Activated naive CD4-positive, alpha-beta T cell treated with anti-CD3 and anti-CD28 coated beads, Interleukin-2, amount 50 U/mL, for 24 hours (primary cell): ENCODE results near the gene OVAAL.
"Not testable (repeated sequence)": the region's sequence is repeated elsewhere in the genome, so short reads cannot be mapped to it uniquely, and the experiment has no call there.

Source experiments
- H3K27ac Mint-ChIP-seq: one replicate; pipeline ENCODE4 v1.8.0; 2021; ENCODE audit warnings: mild to moderate bottlenecking, mixed read lengths
- H3K27me3 Mint-ChIP-seq: one replicate; pipeline ENCODE4 v1.8.0; 2021; ENCODE audit warnings: mixed read lengths
- H3K36me3 Mint-ChIP-seq: one replicate; pipeline ENCODE4 v1.8.0; 2021; ENCODE audit warnings: mixed read lengths
- H3K4me1 Mint-ChIP-seq: one replicate; pipeline ENCODE4 v1.8.0; 2021; ENCODE audit warnings: mixed read lengths
- H3K4me3 Mint-ChIP-seq: one replicate; pipeline ENCODE4 v1.8.0; 2021; ENCODE audit warnings: mild to moderate bottlenecking, mixed read lengths
- H3K9me3 Mint-ChIP-seq: one replicate; pipeline ENCODE4 v1.8.0; 2021; ENCODE audit warnings: mixed read lengths

OVAAL gene

DNA sequence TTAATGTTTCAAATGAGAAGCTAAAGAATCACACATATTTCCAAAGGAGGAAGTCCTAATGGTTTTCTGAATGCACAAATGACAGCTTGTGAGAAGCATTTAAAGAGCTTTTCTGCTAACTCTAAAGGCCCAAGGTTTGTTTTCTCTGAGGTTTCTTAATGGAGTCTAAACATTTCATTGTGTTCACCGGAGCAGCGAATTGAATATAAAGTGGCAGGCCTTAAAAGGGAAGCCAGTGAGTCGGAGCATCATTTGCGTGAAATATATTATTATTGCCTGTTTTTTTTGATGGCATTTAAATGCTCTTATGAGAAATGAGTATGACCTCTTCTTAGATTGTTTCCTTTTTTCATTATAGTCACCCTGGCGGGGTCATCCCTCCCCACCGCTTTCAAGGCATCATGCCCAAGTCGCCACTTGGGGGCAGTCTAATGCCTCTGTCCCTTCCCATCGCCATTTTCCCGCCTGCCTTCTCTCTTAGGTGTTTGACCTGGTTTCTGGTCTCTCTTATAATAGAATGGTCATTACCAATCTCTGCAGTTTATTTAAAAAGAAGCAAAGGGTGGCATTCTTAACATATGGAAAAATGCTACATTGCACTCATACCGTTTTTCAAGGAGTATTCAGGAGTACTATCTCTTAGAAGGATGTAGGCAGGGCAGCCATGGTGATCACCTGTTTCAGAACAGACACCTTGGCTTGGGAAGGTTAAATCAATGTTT, 25.3 kb upstream of the OVAAL start:
- Mint-ChIP-seq H3K4me3 (no peak overlapping the region), H3K36me3 (no peaks in the 10 kb centered on the region), H3K27me3 (no peaks in the 10 kb centered on the region), H3K4me1 (no peaks in the 10 kb centered on the region), H3K27ac (no peak overlapping the region), H3K9me3 (no peaks in the 10 kb centered on the region)

DNA sequence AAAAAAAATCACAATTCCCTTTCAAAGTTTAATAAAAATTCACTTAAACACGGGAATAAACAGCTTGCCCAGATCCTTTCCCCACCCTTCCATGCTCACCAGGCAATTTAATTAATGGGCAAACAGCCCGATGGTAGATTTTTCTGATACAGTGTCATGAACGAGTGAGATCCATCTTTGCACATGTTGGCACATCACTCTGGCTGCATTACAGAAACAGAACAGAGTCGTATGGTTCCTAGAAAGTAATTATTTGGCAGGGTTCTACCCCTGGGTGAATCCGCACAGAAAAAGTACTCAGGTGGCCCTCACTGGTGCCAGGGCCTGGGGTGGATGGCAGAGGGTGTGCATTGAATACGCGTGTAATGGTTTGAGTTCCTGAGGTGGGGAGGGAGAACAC, 24.6 kb upstream of the OVAAL start:
- Mint-ChIP-seq H3K27me3 (no peaks in the 10 kb centered on the region), H3K27ac (no peak overlapping the region), H3K9me3 (no peaks in the 10 kb centered on the region), H3K36me3 (no peaks in the 10 kb centered on the region), H3K4me1 (no peaks in the 10 kb centered on the region), H3K4me3 (no peak overlapping the region)

DNA sequence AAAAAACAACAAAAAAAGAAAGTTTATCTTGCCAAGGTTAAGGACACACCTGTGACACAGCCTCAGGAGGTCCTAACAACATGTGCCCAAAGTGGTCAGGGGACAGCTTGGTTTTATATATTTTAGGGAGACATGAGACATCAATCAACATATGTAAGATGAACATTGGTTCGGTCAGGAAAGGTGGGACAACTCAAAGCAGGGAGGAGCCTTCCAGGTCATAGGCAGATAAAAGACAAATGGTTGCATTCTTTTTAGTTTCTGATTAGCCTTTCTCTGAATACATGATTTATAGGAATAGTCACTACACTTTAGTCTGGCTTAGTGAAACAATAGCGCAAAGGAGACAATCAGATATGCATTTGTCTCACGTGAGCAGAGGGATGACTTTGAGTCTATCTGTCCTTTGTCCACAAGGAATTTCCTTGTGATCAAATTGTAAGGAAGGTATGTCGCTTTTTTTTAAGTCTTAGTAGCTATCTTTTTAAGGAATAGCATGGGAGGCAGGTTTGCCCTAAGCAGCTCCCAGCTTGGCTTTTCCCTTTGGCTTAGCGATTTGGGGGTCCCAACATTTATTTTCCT, 23.3 kb upstream of the OVAAL start:
- Mint-ChIP-seq H3K36me3 (no peaks in the 10 kb centered on the region), H3K4me3 (no peak overlapping the region), H3K27me3 (no peaks in the 10 kb centered on the region), H3K9me3 (no peaks in the 10 kb centered on the region), H3K4me1 (no peaks in the 10 kb centered on the region), H3K27ac (no peak overlapping the region)

DNA sequence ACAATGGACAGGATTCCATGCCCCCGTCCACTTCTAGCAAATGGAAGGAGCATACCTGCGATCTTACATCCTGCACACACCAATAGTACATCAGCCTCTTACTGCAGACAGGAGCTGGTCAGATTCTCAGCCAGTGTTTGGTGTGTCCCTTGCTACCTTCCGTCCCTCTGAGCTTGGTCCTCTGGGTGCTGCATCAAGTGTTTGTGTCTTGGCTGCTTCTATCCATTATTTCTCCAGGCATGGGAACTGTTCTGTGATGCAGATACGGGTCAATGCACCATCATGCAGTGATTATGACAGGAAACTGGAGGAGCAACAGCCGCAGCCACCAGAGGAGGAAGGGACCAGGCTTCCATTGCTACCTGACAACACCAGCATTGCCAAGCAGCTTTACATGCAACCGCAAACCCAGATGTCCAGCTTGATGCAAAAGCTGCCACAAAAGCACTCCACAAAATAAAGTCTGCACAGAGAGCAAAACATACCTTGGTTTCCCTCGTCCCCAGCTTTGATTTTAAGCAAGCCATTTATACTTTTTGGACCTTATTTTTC, 21.9 kb upstream of the OVAAL start:
- no peaks in the 10 kb centered on the region for H3K9me3 Mint-ChIP-seq
- no peak overlapping the region for H3K27ac Mint-ChIP-seq
- no peaks in the 10 kb centered on the region for H3K27me3 Mint-ChIP-seq
- no peak overlapping the region for H3K4me3 Mint-ChIP-seq
- no peaks in the 10 kb centered on the region for H3K36me3 Mint-ChIP-seq
- no peaks in the 10 kb centered on the region for H3K4me1 Mint-ChIP-seq

DNA sequence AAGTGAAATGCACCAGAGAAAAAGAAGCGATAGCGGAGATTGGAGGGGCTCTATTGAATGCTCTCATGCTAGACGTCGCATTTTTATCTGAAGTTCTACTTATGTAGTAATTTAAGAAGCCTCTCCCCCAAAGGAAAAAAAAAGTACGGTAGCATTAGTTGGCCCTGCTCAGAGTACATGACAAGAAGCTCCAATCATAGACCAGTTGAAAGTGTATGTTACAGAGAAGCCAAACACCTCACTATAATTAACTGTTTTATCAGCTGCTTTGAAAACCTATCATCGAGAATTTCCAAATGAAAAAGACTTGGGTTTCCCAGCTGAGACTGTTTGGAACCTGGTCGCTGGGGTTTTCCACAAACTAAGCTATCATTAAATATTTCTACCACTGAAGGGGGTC, 19.6 kb upstream of the OVAAL start:
- Mint-ChIP-seq H3K9me3 (no peaks in the 10 kb centered on the region), H3K27ac (no peak overlapping the region), H3K4me3 (no peak overlapping the region), H3K36me3 (no peaks in the 10 kb centered on the region), H3K4me1 (no peaks in the 10 kb centered on the region), H3K27me3 (no peaks in the 10 kb centered on the region)

DNA sequence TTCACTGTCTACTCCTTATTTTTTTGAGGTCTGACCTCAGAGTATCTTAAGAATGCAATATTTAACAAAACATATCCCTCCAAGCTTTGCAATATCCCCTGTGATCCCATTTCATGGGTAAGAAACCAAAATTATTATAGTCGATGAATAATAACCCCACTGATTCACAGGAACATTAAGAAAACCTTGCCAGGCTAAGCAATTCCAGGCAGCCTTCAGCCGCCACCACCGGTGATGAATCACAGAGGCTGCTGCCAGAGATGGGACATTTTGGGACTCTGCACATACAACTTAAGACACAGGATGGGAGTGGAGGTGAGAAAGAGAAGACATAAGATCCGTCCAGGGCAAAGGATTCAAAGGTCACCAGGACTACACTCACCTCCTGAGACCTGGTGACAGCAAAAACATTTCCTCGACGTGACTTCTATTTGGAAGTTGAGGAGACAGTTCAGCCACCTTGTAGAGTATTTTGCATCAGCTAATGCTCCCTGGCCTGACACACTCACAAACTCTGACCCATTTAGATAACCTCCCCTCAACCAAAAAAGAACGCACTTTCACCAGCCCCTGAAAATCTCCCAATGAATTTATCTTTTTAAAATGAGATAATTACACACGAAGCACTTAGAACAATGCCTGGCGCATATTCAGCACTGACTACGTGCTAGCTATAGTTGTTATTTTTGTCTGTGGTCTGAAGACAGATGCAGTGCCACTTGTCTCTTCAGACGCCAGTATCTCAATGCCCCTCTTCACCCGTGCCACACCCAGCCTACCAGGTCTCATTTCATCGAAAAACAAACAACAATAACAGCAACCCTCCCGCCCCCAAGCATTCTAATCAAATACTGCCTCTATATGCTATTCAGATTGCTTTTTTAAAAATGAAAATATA, 17.8 kb upstream of the OVAAL start:
- Mint-ChIP-seq H3K4me1 (no peaks in the 10 kb centered on the region), H3K36me3 (no peaks in the 10 kb centered on the region), H3K27ac (no peak overlapping the region)

DNA sequence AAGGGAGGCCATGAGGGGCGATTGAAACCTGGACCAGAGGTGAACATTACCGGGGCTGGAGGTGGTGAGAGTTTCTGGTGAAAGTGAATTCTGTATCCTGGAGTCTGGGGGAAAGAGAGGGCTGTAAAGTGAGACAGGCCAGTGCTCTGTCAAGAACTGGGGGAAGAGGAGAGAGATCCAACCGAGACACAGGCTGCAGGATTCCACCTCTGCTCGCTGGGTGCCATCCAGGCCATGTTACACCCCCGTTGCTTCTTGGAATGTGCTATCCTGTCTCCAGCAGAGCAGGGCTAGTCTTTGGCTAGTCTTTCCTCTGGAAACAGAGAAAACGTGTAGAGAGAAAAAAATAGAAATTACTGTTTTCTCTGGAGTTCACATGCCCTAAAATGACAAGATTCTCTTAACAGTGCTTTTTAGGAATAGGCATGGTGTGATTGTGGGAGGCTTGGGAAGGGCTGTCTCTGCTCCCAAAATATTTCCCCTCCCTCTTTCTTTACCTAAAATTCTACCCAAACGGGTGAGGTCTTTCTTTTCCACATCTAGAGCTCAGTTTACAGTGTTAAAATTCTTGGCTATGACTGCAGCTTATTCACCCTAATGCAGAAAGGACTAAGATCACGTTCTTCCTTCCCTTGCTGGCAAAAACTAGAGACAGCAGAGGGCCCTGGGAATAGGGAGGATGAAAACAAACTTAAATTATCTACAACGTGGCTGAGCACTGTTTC, 16.5 kb upstream of the OVAAL start:
- Mint-ChIP-seq H3K27me3 (no peaks in the 10 kb centered on the region), H3K9me3 (no peaks in the 10 kb centered on the region), H3K27ac (no peak overlapping the region)

More for the DNA sequence above, 17.8 kb upstream of the OVAAL start:
- H3K9me3 Mint-ChIP-seq, result no peaks in the 10 kb centered on the region
- H3K4me3 Mint-ChIP-seq, result no peak overlapping the region
- H3K27me3 Mint-ChIP-seq, result no peaks in the 10 kb centered on the region

DNA sequence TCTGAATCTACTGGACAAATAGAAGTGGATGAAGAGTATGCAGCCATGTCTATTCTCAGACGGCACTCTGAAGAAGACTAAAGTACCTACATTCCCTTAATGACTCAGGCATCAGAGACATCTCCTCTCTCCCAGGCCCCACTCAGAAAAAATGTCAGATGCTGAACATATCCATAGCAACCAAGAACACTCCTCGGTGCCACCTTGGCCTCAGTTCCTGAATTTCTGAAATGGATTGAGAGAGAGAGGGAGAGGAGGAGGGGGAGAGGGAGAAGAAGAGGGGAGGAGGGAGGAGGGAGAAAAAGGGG, 16.0 kb upstream of the OVAAL start:
- H3K27ac Mint-ChIP-seq, result no peak overlapping the region
- no peaks in the 10 kb centered on the region for H3K36me3 Mint-ChIP-seq
- H3K4me3 Mint-ChIP-seq, result no peak overlapping the region
- H3K27me3 Mint-ChIP-seq, result no peaks in the 10 kb centered on the region
- no peaks in the 10 kb centered on the region for H3K9me3 Mint-ChIP-seq
- H3K4me1 Mint-ChIP-seq, result no peaks in the 10 kb centered on the region

More for the DNA sequence above, 16.5 kb upstream of the OVAAL start:
- Mint-ChIP-seq H3K4me3 (no peak overlapping the region), H3K36me3 (no peaks in the 10 kb centered on the region), H3K4me1 (no peaks in the 10 kb centered on the region)

DNA sequence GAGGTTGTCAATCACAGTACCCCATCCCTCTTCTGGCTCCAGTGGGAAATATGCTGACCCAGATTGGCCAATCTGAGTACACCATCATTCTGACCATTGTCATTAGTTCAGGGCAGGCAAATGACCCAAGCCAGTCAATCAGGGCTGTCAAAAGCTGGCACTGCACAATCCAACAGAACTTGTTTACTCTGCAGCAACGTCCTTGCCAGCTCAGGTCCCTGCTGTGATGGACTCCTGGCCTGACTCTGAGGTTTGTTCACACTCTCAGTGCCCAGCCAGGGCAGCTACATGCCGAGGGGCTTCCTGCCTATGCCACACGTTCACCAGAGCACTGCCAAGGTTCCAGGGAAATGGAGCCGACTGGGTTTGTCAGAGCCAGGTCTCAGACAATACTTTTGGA, 14.7 kb upstream of the OVAAL start:
- Mint-ChIP-seq H3K36me3 (no peaks in the 10 kb centered on the region), H3K4me1 (no peaks in the 10 kb centered on the region), H3K27ac (no peak overlapping the region), H3K9me3 (no peaks in the 10 kb centered on the region), H3K4me3 (no peak overlapping the region), H3K27me3 (no peaks in the 10 kb centered on the region)

DNA sequence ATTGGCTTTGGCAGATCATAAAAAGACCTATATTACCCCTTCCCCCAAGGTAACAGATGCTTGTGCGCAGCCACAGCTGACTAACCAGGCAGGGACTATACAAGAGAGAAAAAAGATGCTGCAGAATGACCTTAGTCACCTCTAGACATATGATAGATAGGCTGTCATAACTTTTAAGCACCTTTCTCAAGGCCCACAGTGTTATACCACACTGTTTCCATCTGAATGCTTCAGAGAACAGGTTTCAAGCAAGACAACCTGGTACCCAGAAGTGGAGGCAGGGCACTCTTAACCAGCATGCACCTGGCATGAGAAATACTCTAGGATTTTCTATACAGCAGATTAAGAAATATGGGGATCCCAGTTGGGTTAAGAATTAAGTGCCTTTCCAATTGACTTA, 12.8 kb upstream of the OVAAL start:
- H3K9me3 Mint-ChIP-seq, result no peaks in the 10 kb centered on the region
- H3K4me3 Mint-ChIP-seq, result no peak overlapping the region

DNA sequence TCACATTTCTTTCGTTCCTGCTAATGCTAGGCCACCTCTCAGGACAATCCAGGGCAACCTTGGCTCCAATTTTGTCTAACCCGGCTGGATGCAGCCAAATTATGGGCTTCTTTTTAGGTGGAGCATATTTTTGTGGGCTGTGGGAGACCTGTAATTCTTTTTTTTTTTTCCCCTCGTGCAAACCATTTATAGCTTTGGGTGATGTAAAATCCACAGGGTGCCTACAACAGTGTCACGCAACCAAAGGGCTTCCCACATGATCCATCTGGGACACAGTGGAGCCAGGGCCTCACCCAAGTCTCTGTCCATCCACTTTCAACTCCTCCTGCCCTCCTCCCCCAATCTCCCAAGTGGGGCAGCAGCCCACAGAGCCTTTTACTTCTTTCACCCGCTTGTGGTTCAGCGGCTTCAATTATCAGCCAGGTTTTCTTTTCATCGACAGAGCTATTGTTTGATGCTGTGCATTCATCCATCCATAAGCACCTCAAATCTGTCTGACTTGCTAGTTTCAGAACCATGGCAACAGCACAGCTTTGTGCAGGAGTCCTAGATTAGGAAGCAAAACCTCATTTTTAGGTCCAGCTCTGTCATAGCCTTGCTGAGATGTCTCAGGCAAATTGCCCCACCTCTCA, 10.0 kb upstream of the OVAAL start:
- Mint-ChIP-seq H3K27ac (no peak overlapping the region), H3K4me1 (no peaks in the 10 kb centered on the region), H3K36me3 (no peaks in the 10 kb centered on the region), H3K4me3 (no peak overlapping the region), H3K27me3 (no peaks in the 10 kb centered on the region), H3K9me3 (no peaks in the 10 kb centered on the region)

More for the DNA sequence above, 12.8 kb upstream of the OVAAL start:
- Mint-ChIP-seq H3K27me3 (no peaks in the 10 kb centered on the region), H3K27ac (no peak overlapping the region), H3K4me1 (no peaks in the 10 kb centered on the region), H3K36me3 (no peaks in the 10 kb centered on the region)

DNA sequence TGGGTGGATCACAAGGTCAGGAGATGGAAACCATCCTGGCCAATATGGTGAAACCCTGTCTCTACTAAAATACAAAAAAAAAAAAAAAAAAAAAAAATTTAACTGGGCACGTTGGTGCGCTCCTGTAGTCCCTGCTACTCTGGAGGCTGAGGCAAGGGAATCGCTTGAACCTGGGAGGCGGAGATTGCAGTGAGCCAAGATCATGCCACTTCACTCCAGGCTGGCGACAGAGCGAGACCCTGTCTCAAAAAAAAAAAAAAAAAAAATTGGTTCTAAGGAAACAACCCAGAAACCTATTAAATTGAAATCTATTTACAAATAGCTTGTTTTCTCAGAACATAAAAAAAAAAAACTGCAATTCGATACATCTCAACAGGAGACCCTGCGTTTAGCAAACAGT, 9.0 kb upstream of the OVAAL start:
- not testable (repeated sequence) for H3K36me3 Mint-ChIP-seq, H3K27ac Mint-ChIP-seq, H3K27me3 Mint-ChIP-seq, H3K9me3 Mint-ChIP-seq, H3K4me1 Mint-ChIP-seq, H3K4me3 Mint-ChIP-seq

DNA sequence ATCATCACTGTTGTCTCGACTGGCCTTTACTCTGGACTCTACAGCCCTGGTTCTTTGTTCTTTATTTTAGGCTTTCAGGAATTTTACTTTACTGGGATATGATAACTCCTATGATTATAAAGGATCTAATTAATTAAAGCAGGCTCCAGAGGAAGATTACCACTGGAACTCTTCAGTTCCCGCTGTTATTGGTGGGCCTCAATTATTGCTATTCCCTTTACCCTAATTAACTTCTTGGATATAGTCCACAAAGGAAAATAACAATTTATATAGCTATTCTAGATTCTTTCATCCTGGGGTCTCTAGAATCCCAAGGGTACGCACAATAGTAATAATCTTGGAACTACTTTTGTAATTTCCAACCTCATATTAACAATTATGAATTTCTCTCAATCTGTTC, 8.5 kb upstream of the OVAAL start:
- Mint-ChIP-seq H3K9me3 (no peaks in the 10 kb centered on the region), H3K27ac (no peak overlapping the region), H3K4me1 (no peaks in the 10 kb centered on the region), H3K4me3 (no peak overlapping the region), H3K36me3 (no peaks in the 10 kb centered on the region), H3K27me3 (no peaks in the 10 kb centered on the region)

DNA sequence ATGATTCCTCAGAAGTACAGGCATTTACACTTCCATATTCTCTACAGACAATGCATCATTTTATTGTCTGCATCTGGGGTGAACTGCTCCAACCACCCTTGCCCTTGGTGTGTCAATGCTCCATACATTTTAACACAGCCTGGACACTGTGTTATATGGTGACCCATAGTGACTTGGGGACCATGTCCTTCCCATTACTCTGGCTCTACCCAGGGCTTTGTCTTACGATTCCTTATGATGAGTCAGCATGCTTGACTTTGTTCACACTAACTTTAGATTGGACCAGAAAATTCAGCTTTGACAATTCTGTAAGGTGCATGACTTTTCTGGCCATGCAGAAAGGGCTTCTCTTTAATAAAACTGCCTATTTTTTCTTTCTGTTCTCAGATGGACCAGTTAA, 6.8 kb upstream of the OVAAL start:
- H3K9me3 Mint-ChIP-seq, result no peaks in the 10 kb centered on the region
- peaks cover 1% of the 10 kb centered on the region for H3K27me3 Mint-ChIP-seq
- H3K4me3 Mint-ChIP-seq, result no peak overlapping the region
- H3K36me3 Mint-ChIP-seq, result no peaks in the 10 kb centered on the region
- H3K27ac Mint-ChIP-seq, result no peak overlapping the region
- no peaks in the 10 kb centered on the region for H3K4me1 Mint-ChIP-seq

DNA sequence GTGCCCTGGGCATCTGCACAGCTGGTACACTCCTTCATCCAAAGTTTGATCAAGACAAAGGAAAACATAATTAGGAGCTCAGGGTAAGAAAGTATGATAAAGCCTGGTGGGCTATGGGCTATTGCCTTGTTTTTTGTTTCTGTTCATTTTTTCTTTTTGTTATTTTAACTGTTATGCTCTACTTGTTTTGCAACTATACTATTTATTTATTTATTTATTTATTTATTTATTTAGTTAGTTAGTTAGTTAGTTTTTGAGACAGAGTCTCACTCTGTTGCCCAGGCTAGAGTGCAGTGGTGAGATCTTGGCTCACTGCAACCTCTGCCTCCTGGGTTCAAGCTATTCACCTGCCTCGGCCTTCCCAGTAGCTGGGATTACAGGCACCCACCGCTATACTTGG, 5.7 kb upstream of the OVAAL start:
- not testable (repeated sequence) for H3K36me3 Mint-ChIP-seq, H3K4me3 Mint-ChIP-seq, H3K27me3 Mint-ChIP-seq, H3K4me1 Mint-ChIP-seq, H3K9me3 Mint-ChIP-seq
- H3K27ac Mint-ChIP-seq, result peak overlapping the region; percentile 23
